Measurements from ENCODE around the gene WDR49.

DNA sequence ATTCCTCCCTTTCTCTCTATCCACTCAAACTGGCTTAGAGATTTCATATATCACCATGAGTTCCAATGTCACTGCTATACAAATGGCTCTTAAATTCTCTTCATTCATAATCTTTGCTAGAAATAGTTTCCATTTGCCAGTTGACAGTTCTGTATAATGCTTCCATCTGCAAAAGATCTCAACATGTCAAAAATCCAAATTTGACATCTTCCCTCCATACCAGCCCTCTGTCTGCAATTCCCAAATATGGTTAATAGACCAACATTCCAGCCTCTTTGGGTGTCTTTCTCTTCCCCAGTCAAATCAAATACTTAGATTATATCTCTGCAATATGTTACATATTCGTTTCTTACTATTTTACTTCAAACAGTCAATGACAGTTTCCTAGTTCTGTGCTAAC, 115.7 kb downstream of the WDR49 start:
- no peak for TF ChIP-seq CTCF (IDR thresholded peaks at IDR 0.05; ENCODE audit: poor library complexity)
- no peak for TF ChIP-seq EZH2phosphoT487 (IDR thresholded peaks at IDR 0.05; ENCODE audit: low read depth, severe bottlenecking, unreplicated experiment)
- TF ChIP-seq EZH2 (IDR thresholded peaks at IDR 0.05; ENCODE audit: borderline replicate concordance) = no peak

Measured in hepatocyte (in vitro differentiated cells).